ENCODE results near the gene IGF1R.

GRCh38 chr15:98996169-98996568, 347.8 kb downstream of the IGF1R start:
- TF ChIP-seq NFE2L1 (CRISPR knock-in tag; IDR thresholded peaks at IDR 0.05) (no peak), CTCF (IDR thresholded peaks at IDR 0.05) (no peak), ZMAT4 (CRISPR knock-in tag; IDR thresholded peaks at IDR 0.05) (no peak), PRRX2 (CRISPR knock-in tag; IDR thresholded peaks at IDR 0.05) (no peak), ELF4 (CRISPR knock-in tag; IDR thresholded peaks at IDR 0.05; ENCODE audit: low read depth) (no peak), ZNF121 (CRISPR knock-in tag; IDR thresholded peaks at IDR 0.05) (no peak), HMGXB4 (CRISPR knock-in tag; IDR thresholded peaks at IDR 0.05) (no peak), TEAD1 (CRISPR knock-in tag; IDR thresholded peaks at IDR 0.05) (no peak), NR1H2 (CRISPR knock-in tag; IDR thresholded peaks at IDR 0.05) (no peak), FOXJ3 (CRISPR knock-in tag; IDR thresholded peaks at IDR 0.05; ENCODE audit: borderline replicate concordance) (no peak), AR (CRISPR knock-in tag; IDR thresholded peaks at IDR 0.05) (no peak), ZSCAN18 (CRISPR knock-in tag; IDR thresholded peaks at IDR 0.05) (no peak)

Measured in WTC11 (cell line).